Fibroblast of villous mesenchyme (primary cell): ENCODE measurements around the gene HTT. TPM values are rescaled to one million over a fixed set of nuclear protein-coding genes. Genes with fewer than 3 reads are reported as not detected.

Experiments
- DNase-seq: peaks from one replicate; pipeline ENCODE4 v3.0.0-alpha.2; 2010; ENCODE audit warnings: low read depth
- H3K4me3 ChIP-seq: 2 replicates; pipeline ENCODE4 v1.5.1; 2011; ENCODE audit warnings: low read depth, mild to moderate bottlenecking, low read length
- CTCF ChIP-seq: IDR thresholded peaks from 2 replicates; pipeline ENCODE4 v1.5.1; 2012; ENCODE audit warnings: low read depth, mild to moderate bottlenecking, low read length; ENCODE audit not compliant: insufficient read depth
- total RNA-seq: library from RNA; depleted of rRNA; stranded (reverse); fragments of >200 nt; gene quantifications from 2 replicates; pipeline ENCODE4 v1.2.3, GENCODE V29; 2012

The HTT gene
- total RNA-seq, 1 donor, result 65.2 TPM

GRCh38 chr4:3179126-3179706, 104.7 kb downstream of the HTT start:
- TF ChIP-seq CTCF, result no peak
- peak; percentile 48 for DNase-seq

GRCh38 chr4:3183008-3183407, 108.5 kb downstream of the HTT start:
- DNase-seq, result no peak
- no peak for TF ChIP-seq CTCF
- H3K4me3 ChIP-seq, result no peak overlapping the region

More at GRCh38 chr4:3179126-3179706, 104.7 kb downstream of the HTT start:
- H3K4me3 ChIP-seq, result no peak overlapping the region

GRCh38 chr4:3184725-3185124, 110.2 kb downstream of the HTT start:
- no peak for TF ChIP-seq CTCF
- no peak for DNase-seq
- H3K4me3 ChIP-seq, result no peak overlapping the region

GRCh38 chr4:3186609-3187008, 112.1 kb downstream of the HTT start:
- no peak for TF ChIP-seq CTCF
- no peak overlapping the region for H3K4me3 ChIP-seq
- DNase-seq, result no peak

- no peak overlapping the region for H3K4me3 ChIP-seq
- DNase-seq, result no peak
- no peak for TF ChIP-seq CTCF
These were observed 113.6 kb downstream of the HTT start for GRCh38 chr4:3188118-3188517.

GRCh38 chr4:3189459-3189858, 115.0 kb downstream of the HTT start:
- no peak overlapping the region for H3K4me3 ChIP-seq
- no peak for TF ChIP-seq CTCF
- DNase-seq, result no peak

- H3K4me3 ChIP-seq, result no peak overlapping the region
- no peak for TF ChIP-seq CTCF
- no peak for DNase-seq
These were observed 116.1 kb downstream of the HTT start for GRCh38 chr4:3190549-3190948.
